Activated CD4-positive, CD25-positive, alpha-beta regulatory T cell (primary cell): ENCODE data around the gene LPP.

ENCODE experiments used
- DNase-seq, 4 experiments: peaks; one replicate each; lab custom pipeline; 2025; lab: John Stamatoyannopoulos, UW

The LPP gene

GRCh38 chr3:188918093-188918492, 764.1 kb downstream of the LPP start:
- DNase-seq = no peak

GRCh38 chr3:188923671-188924070, 769.7 kb downstream of the LPP start:
- DNase-seq = no peak

GRCh38 chr3:188925376-188925775, 771.4 kb downstream of the LPP start:
- no peak for DNase-seq

GRCh38 chr3:188926111-188926510, 772.2 kb downstream of the LPP start:
- no peak for DNase-seq

- DNase-seq = no peak
Measured at GRCh38 chr3:188926741-188927511, 773.0 kb downstream of the LPP start.

GRCh38 chr3:188927971-188928370, 774.0 kb downstream of the LPP start:
- DNase-seq = no peak

GRCh38 chr3:188929137-188929536, 775.2 kb downstream of the LPP start:
- DNase-seq = no peak

- DNase-seq = no peak
Measured at GRCh38 chr3:188931036-188931435, 777.1 kb downstream of the LPP start.

GRCh38 chr3:188931531-188931930, 777.6 kb downstream of the LPP start:
- no peak for DNase-seq

GRCh38 chr3:188934989-188935388, 781.0 kb downstream of the LPP start:
- DNase-seq = no peak

GRCh38 chr3:188936597-188937107, 782.7 kb downstream of the LPP start:
- no peak for DNase-seq

GRCh38 chr3:188937389-188937788, 783.4 kb downstream of the LPP start:
- no peak for DNase-seq

GRCh38 chr3:188938999-188939398, 785.0 kb downstream of the LPP start:
- DNase-seq = no peak

GRCh38 chr3:188939814-188940572, 786.0 kb downstream of the LPP start:
- DNase-seq = no peak
